ENCODE data around the gene DCAF8L2.
"Not testable (repeated sequence)": the region's sequence is repeated elsewhere in the genome, so short reads cannot be mapped to it uniquely, and the experiment has no call there.

The DCAF8L2 gene

DNA sequence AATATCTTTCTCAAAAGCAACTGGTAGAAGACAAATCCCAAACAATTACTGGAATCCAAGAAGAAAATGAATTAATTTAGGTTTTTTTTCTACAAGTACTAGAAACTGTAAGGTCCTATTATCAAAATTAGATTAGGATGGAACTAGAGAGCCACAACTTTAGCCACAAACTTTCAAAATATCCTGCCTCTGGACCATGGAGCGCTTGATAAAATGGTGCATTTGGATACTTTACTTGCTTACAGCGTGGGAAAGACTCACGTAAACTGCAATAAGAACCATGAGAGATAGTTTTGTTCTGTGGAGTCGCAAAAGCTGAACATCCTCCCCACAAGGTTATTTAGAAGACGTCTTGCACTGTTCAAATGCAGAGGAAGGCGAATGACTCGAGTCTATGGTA is at the start of gene DCAF8L2:
TSS of gene DCAF8L2 (plus strand) at position 301 of the 400 bp plus-strand sequence. CDS start 156,552 bp downstream, outside the sequence.
- no peak for DNase-seq

- DNase-seq: not testable (repeated sequence)
Measured at GRCh38 chrX:27541161-27541560, 49.0 kb upstream of the DCAF8L2 start.

DNA sequence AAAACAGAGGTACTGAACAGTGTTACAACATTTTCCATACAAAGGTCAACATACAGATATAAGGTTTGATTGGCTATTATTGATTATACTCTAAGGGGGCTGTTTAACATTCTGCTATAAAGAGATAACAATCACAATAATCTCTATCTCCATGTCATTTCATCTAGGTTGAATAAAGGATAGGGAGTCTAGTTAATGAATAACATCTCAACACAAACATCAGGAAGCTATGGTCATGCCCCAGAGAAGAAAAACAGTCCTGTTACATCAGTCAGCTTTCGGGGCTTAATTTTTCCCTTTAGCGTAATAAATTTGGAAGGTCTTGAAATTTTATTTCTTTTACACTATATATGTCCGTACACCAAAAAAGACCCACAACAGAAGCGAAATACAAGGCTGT is 41.5 kb upstream of the DCAF8L2 start:
- DNase-seq: no peak

DNA sequence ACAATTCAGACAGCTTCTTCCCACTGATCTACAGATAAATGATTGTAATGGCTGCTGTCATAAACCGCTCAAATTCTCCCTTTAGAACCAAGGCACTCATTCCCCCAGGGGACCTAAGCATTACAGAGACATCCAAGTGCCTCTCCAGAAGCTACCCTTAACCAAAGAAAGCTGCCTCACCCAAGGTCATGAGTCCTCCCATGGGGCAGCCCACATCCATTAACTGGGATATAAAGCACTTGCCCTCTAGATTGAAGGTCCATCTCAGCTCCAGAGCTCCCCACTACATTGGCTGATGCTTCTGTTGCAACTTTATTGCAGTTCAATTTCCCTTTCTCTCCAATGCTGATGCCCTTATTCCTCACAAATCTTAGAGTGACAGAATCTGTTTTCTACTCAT is 40.5 kb upstream of the DCAF8L2 start:
- DNase-seq: no peak

DNA sequence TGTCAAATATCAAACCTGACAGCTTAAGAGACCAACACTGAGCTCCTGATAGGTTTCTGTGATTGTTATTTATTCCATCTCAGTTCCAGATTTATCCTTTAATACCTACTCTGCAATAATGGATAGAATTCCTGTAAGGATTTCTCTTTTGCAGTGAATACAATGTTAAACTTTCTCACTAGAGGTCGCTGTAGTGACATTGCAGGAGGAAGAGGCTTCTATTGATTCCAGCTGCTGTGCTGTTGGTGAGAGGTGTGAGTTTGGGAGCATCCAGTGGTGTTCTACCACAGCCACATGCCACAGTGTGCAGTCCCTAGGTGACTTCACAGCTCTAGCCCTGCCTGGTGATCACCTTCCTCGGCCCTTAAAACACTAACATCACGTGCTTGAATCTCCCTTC is 34.6 kb upstream of the DCAF8L2 start:
- DNase-seq: peak; percentile 35

GRCh38 chrX:27565992-27566391 is 24.2 kb upstream of the DCAF8L2 start:
- peak; percentile 28 for DNase-seq

GRCh38 chrX:27571164-27571563 is 19.0 kb upstream of the DCAF8L2 start:
- no peak for DNase-seq

DNA sequence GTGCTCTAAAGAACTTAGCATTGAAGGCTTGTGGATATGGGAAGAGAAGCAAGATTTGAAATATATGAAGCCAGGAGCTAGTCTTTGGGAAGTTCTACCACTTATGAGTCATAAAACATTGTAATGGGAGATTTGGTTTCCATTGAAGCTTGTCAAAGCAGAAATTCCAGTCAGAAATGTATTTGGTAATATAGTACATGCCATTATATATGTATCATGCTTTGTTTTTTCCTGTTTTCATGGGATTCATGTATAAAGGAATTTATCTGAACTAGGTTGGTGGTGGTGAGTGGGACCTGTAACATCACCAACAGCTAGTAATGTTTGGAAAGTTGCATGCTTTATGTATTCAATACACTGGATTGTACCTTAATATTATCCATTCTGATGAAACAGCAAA is 14.6 kb upstream of the DCAF8L2 start:
- peak; percentile 60 for DNase-seq

DNA sequence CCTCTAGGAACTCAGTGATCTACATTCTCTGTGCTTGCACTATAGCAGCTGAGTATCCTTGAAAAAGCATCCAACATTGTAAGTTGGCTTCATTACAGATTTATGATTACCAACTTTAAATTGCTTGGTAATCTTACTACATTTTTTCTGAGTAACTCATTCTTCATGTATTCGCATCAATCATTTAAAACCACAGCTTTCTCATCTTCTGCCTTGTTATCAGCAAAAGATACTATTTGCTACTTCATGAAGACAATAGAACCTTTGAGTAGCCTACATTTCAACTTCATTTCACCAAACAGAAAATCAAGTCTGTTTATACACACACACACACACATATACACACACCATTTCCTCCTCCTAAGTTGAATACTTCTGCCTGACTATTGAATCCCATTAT is 6.2 kb upstream of the DCAF8L2 start:
- peak; percentile 38 for DNase-seq

GRCh38 chrX:27591938-27592337 is 1.8 kb downstream of the DCAF8L2 start:
- DNase-seq: no peak

DNA sequence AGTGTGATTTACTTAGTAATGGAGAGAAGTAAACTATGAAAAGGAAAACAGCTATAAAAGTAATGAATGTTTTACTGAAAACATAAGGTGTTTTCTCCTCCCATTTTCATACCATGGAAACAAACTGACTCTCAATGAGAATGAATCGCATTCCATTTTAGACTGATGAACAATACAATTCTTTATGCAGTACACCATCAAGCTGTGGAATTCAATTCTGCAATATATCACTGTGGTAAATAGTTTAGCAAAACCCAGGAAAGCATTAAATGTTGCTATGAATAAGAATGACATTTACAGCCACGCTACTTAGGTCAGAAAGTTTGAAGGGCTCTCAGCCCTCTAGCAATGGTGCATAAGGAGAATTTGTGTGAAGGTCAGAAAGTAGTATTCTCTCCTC is 7.4 kb downstream of the DCAF8L2 start:
- peak; percentile 33 for DNase-seq

GRCh38 chrX:27598312-27598711 is 8.2 kb downstream of the DCAF8L2 start:
- no peak for DNase-seq

GRCh38 chrX:27599928-27600327 is 9.8 kb downstream of the DCAF8L2 start:
- peak; percentile 32 for DNase-seq

- DNase-seq: peak; percentile 21
Measured at GRCh38 chrX:27600686-27601085, 10.5 kb downstream of the DCAF8L2 start.

- no peak for DNase-seq
Measured at GRCh38 chrX:27608671-27609070, 18.5 kb downstream of the DCAF8L2 start.

GRCh38 chrX:27619459-27619858 is 29.3 kb downstream of the DCAF8L2 start:
- DNase-seq: no peak

DNA sequence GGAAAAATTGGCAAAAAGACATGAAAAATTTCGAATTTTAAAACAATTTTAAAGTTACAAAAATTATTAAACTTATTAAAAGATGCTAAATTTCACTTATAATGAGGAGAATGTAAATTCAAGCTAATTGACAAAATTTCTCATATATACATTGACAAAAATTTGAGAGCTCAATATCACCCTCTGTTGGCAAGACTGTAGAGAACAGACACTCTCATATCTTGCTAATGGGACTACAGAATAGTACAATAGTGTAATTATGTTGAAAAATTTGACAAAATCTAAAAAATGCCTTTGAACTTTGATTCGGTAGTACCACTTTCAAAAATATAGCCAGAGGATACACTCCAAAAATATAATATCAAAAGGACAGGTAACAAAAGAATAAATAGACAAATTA is 29.8 kb downstream of the DCAF8L2 start:
- peak; percentile 15 for DNase-seq

GRCh38 chrX:27622883-27623282 is 32.7 kb downstream of the DCAF8L2 start:
- no peak for DNase-seq

- DNase-seq: no peak
Measured at GRCh38 chrX:27626066-27626465, 35.9 kb downstream of the DCAF8L2 start.

DNA sequence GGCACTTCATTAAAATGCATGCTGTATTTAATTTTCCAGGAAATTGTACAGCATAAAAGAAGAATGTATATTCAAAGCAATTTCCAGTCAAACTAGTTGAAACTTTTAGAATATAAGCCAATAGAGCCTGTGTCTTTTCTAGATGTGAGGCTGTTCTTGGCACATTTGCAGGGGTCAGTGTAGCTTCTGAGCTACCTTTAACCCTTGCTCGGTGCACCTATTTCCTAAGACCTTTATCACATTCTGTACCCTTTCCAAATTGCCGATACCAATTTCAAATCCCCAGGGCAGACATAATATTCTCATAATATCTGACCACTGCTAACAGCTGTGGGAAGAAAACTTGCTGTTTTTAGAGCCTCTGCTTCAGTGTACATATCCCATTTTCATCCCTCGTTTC is 43.2 kb downstream of the DCAF8L2 start:
- no peak for DNase-seq

GRCh38 chrX:27656581-27656980 is 66.4 kb downstream of the DCAF8L2 start:
- DNase-seq: no peak

- DNase-seq: no peak
Measured at GRCh38 chrX:27660878-27661277, 70.7 kb downstream of the DCAF8L2 start.

- DNase-seq: no peak
Measured at GRCh38 chrX:27671234-27671633, 81.1 kb downstream of the DCAF8L2 start.

DNA sequence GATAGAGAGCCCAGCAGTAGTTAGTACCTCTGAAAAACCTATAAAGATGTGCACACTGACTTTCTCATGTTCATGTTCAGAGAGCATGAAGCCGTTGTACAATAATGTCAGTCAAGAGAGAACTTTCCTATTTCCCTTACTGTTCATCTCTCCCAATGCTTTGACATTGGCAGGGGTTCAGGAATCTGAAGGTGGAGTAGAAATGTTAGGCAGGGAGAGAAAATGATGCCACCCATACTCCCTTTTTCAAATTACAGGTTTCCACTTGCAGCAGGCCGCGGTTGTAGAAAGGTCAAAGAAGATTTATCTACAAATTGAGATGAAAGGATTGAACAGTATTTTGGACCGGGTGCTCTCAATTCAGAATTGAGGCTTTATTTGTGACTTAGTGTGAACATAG is 84.3 kb downstream of the DCAF8L2 start:
- no peak for DNase-seq

DNA sequence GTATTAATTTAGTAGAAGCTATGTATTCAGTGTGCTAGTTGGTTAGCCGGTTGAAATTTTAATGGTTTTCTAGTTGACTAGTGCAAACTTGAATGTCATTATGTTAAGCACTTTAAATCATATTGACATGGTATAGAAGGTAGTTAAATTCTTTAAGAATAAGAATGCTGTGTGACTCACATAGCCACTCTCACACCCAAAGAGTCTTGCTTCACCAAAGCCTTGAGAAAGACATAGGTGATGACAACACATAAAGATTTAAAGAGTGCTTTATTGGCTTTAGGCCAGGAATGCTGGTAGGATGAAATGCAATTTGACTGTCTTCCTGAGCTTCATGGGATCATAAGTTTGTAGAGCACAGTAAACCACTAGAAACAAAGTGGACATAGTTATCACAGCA is 85.3 kb downstream of the DCAF8L2 start:
- peak; percentile 86 for DNase-seq

GRCh38 chrX:27679281-27679680 is 89.1 kb downstream of the DCAF8L2 start:
- DNase-seq: peak; percentile 62
